H9 (cell line): ENCODE measurements around the gene SPTBN1. TPM values are rescaled to one million over a fixed set of nuclear protein-coding genes. Genes with fewer than 3 reads are reported as not detected.

Source experiments
- DNase-seq: peaks from one replicate; pipeline ENCODE4 v3.0.0-alpha.2; 2017
- H2AFZ ChIP-seq: one replicate; pipeline ENCODE4 v1.6.1; 2013; ENCODE audit warnings: mild to moderate bottlenecking, low read length, control low read depth, moderate library complexity
- H2AK5ac ChIP-seq: 2 replicates; pipeline ENCODE4 v1.6.1; 2013; ENCODE audit warnings: low read length, control low read depth, mixed read lengths; ENCODE audit not compliant: insufficient read length
- H2BK120ac ChIP-seq: one replicate; pipeline ENCODE4 v1.6.1; 2013; ENCODE audit warnings: low read depth, mild to moderate bottlenecking, low read length, control low read depth, inconsistent platforms; ENCODE audit not compliant: poor library complexity, severe bottlenecking
- H2BK12ac ChIP-seq: 2 replicates; pipeline ENCODE4 v1.6.1; 2013; ENCODE audit warnings: low read length, control low read depth, mixed read lengths, low read depth; ENCODE audit not compliant: insufficient read length
- H2BK15ac ChIP-seq: 2 replicates; pipeline ENCODE4 v1.6.1; 2013; ENCODE audit warnings: low read depth, low read length, control low read depth
- H2BK20ac ChIP-seq: one replicate; pipeline ENCODE4 v1.6.1; 2013; ENCODE audit warnings: low read depth, mild to moderate bottlenecking, low read length, control low read depth, inconsistent platforms; ENCODE audit not compliant: poor library complexity, severe bottlenecking
- H2BK5ac ChIP-seq: 2 replicates; pipeline ENCODE4 v1.6.1; 2013; ENCODE audit warnings: low read length, control low read depth, mixed read lengths; ENCODE audit not compliant: insufficient read length
- H3K14ac ChIP-seq: 2 replicates; pipeline ENCODE4 v1.6.1; 2013; ENCODE audit warnings: low read length, control low read depth; ENCODE audit not compliant: insufficient read depth
- H3K18ac ChIP-seq: 2 replicates; pipeline ENCODE4 v1.6.1; 2013; ENCODE audit warnings: low read depth, mild to moderate bottlenecking, mixed read lengths, low read length, control low read depth; ENCODE audit not compliant: insufficient read length
- H3K23ac ChIP-seq: 2 replicates; pipeline ENCODE4 v1.6.1; 2013; ENCODE audit warnings: low read length, control low read depth, mixed read lengths, low read depth; ENCODE audit not compliant: insufficient read length
- H3K23me2 ChIP-seq: 2 replicates; pipeline ENCODE4 v1.6.1; 2013; ENCODE audit warnings: low read depth, mild to moderate bottlenecking, mixed read lengths, low read length, control low read depth; ENCODE audit not compliant: insufficient read length, poor library complexity, severe bottlenecking
- H3K27ac ChIP-seq: 2 replicates; pipeline ENCODE4 v1.5.1; 2013; ENCODE audit warnings: low read length, control low read depth, mixed read lengths, low read depth; ENCODE audit not compliant: insufficient read length
- H3K27me3 ChIP-seq: 2 replicates; pipeline ENCODE4 v1.6.1; 2013; ENCODE audit warnings: low read length, control low read depth, inconsistent platforms; ENCODE audit not compliant: insufficient read depth
- H3K4ac ChIP-seq: 2 replicates; pipeline ENCODE4 v1.6.1; 2013; ENCODE audit warnings: low read depth, mild to moderate bottlenecking, control low read depth, inconsistent platforms, low read length, moderate library complexity
- H3K4me1 ChIP-seq: 2 replicates; pipeline ENCODE4 v1.6.1; 2013; ENCODE audit warnings: low read length, control low read depth, inconsistent platforms; ENCODE audit not compliant: insufficient read depth
- H3K4me2 ChIP-seq: 2 replicates; pipeline ENCODE4 v1.6.1; 2013; ENCODE audit warnings: low read length, control low read depth, mixed read lengths; ENCODE audit not compliant: insufficient read length, insufficient read depth
- H3K56ac ChIP-seq: 2 replicates; pipeline ENCODE4 v1.6.1; 2013; ENCODE audit warnings: low read depth, mild to moderate bottlenecking, mixed read lengths, low read length, control low read depth; ENCODE audit not compliant: insufficient read length
- H3K79me1 ChIP-seq: 2 replicates; pipeline ENCODE4 v1.6.1; 2013; ENCODE audit warnings: low read depth, mild to moderate bottlenecking, moderate library complexity, low read length, control low read depth, inconsistent platforms; ENCODE audit not compliant: insufficient read depth, poor library complexity, severe bottlenecking
- H3K79me2 ChIP-seq: 2 replicates; pipeline ENCODE4 v1.6.1; 2013; ENCODE audit warnings: low read length, control low read depth, inconsistent platforms; ENCODE audit not compliant: insufficient read depth
- H3K9ac ChIP-seq: 2 replicates; pipeline ENCODE4 v1.6.1; 2013; ENCODE audit warnings: low read length, control low read depth, mixed read lengths; ENCODE audit not compliant: insufficient read length; ENCODE audit errors: extremely low read depth
- H3K9me3 ChIP-seq: one replicate; pipeline ENCODE4 v1.6.1; 2013; ENCODE audit warnings: low read depth, low read length, inconsistent platforms; ENCODE audit not compliant: control insufficient read depth
- H3T11ph ChIP-seq: one replicate; pipeline ENCODE4 v1.6.1; 2013; ENCODE audit warnings: mild to moderate bottlenecking, low read length, control low read depth, inconsistent platforms
- H4K20me1 ChIP-seq: one replicate; pipeline ENCODE4 v1.6.1; 2013; ENCODE audit not compliant: control insufficient read depth, insufficient read length, insufficient read depth
- H4K5ac ChIP-seq: 2 replicates; pipeline ENCODE4 v1.6.1; 2013; ENCODE audit warnings: low read depth, mild to moderate bottlenecking, mixed read lengths, low read length, control low read depth; ENCODE audit not compliant: insufficient read length
- H4K8ac ChIP-seq: replicated peaks from 2 replicates; pipeline ENCODE4 v1.6.1; 2013; ENCODE audit warnings: low read length, control low read depth, mixed read lengths, low read depth; ENCODE audit not compliant: insufficient read length
- H4K91ac ChIP-seq: 2 replicates; pipeline ENCODE4 v1.6.1; 2013; ENCODE audit warnings: low read depth, mild to moderate bottlenecking, moderate library complexity, mixed read lengths, low read length, control low read depth; ENCODE audit not compliant: insufficient read length
- H3K27ac Mint-ChIP-seq, 3 experiments: 2 replicates in 2 of 3; 3 replicates in 1 of 3; pipeline ENCODE4 v1.8.0; 2020 to 2021; ENCODE audit warnings: mixed read lengths in 3 of 3, mild to moderate bottlenecking in 1 of 3, moderate library complexity in 1 of 3
- H3K27me3 Mint-ChIP-seq: 2 replicates; pipeline ENCODE4 v1.8.0; 2021; ENCODE audit warnings: low read depth, mild to moderate bottlenecking, moderate library complexity, mixed read lengths
- H3K36me3 Mint-ChIP-seq, 3 experiments: 2 replicates in 2 of 3; 3 replicates in 1 of 3; pipeline ENCODE4 v1.8.0; 2020 to 2021; ENCODE audit warnings: low read depth in 3 of 3, mixed read lengths in 3 of 3; ENCODE audit not compliant: insufficient read depth in 1 of 3
- H3K4me1 Mint-ChIP-seq, 2 experiments: 2 replicates each; pipeline ENCODE4 v1.8.0; 2020; ENCODE audit warnings: mixed read lengths in 2 of 2
- H3K4me3 Mint-ChIP-seq, 2 experiments: 2 replicates in 1 of 2; 3 replicates in 1 of 2; pipeline ENCODE4 v1.8.0; 2020 to 2021; ENCODE audit warnings: mild to moderate bottlenecking in 2 of 2, mixed read lengths in 2 of 2, moderate library complexity in 1 of 2
- H3K9me3 Mint-ChIP-seq, 2 experiments: 2 replicates in 1 of 2; 3 replicates in 1 of 2; pipeline ENCODE4 v1.8.0; 2020; ENCODE audit warnings: mild to moderate bottlenecking in 2 of 2, mixed read lengths in 2 of 2, moderate library complexity in 1 of 2
- CTCF ChIP-seq: fragments of 200-600 bp; sonication (generic); conservative IDR thresholded peaks from 3 replicates; pipeline ENCODE4 v1.8.0; 2021; ENCODE audit warnings: antibody characterized with exemption, mild to moderate bottlenecking
- WGBS: extraction: QIAGEN DNeasy Blood & Tissue Kit; methylation state at CpG from one replicate; pipeline ENCODE4 v1.1.7; 2013; ENCODE audit warnings: missing lambda C conversion rate, low lambda C conversion rate, mixed read lengths; ENCODE audit not compliant: insufficient read length; ENCODE audit errors: extremely low coverage; 5-methylcytosine and 5-hydroxymethylcytosine counted together
- total RNA-seq: library from RNA; stranded (reverse); gene quantifications from 2 replicates; pipeline ENCODE4 v1.2.1, GENCODE V29; 2021

SPTBN1 gene
- total RNA-seq, 1 experiment from 2014 or later, result 164 TPM

DNA sequence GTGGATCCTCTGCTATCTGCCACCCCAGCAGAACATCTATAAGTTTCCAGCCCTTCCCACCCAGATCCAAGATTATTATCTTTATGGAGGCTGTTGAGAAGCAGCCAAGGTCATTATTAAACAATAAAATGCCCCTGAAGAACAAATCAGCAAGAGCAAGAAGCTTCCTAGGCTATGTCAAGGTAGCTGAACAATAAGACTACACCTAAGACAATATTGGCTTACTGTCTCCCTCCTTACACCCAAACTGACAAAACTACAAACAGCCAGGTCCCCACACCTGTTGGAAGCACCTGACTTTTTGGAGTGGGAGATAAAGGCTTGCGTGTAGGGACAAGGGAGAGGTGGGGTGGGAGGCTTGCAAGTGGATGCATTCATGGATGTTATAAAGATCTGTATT, 128.5 kb downstream of the SPTBN1 start:
- TF ChIP-seq CTCF, result no peak
- no CpG with 5 or more reads among the region's 1 CpG for WGBS
- Histone ChIP-seq H2AFZ (no peak overlapping the region), H3K14ac (no peak overlapping the region), H3K9ac (no peak overlapping the region), H4K8ac (no peak overlapping the region), H3K79me1 (peaks cover 6% of the 10 kb centered on the region), H3T11ph (no peak overlapping the region), H3K18ac (no peak overlapping the region), H3K27me3 (no peaks in the 10 kb centered on the region; the same call in 1 of the 2 replicates), H3K23ac (no peak overlapping the region), H3K56ac (no peak overlapping the region), H3K9me3 (no peaks in the 10 kb centered on the region), H3K4ac (no peak overlapping the region), H2BK12ac (no peak overlapping the region), H4K91ac (no peak overlapping the region), H2BK20ac (no peak overlapping the region), H3K23me2 (no peaks in the 10 kb centered on the region), H2BK5ac (no peak overlapping the region), H3K79me2 (peaks cover 35% of the 10 kb centered on the region; the same call in 1 of the 2 replicates), H3K27ac (no peak overlapping the region), H2BK15ac (no peak overlapping the region), H4K5ac (no peak overlapping the region), H3K4me2 (no peak overlapping the region), H4K20me1 (peaks cover 3% of the 10 kb centered on the region), H2BK120ac (no peak overlapping the region), H2AK5ac (no peak overlapping the region), H3K4me1 (peaks cover 23% of the 10 kb centered on the region)
- no peak for DNase-seq
- Mint-ChIP-seq H3K4me3 (no peak overlapping the region), H3K36me3 (no peaks in the 10 kb centered on the region), H3K4me1 (peaks cover 52 to 56% of the 10 kb centered on the region in 2 experiments), H3K9me3 (no peaks in the 10 kb centered on the region), H3K27me3 (no peaks in the 10 kb centered on the region), H3K27ac (no peak overlapping the region)
